H9 (cell line): ENCODE data around the gene ZNF879. TPM values are rescaled to one million over a fixed set of nuclear protein-coding genes. Genes with fewer than 3 reads are reported as not detected.

Experiments used
- DNase-seq: peaks from one replicate; pipeline ENCODE4 v3.0.0-alpha.2; 2017
- H2AFZ ChIP-seq: one replicate; pipeline ENCODE4 v1.6.1; 2013; ENCODE audit warnings: mild to moderate bottlenecking, low read length, control low read depth, moderate library complexity
- H2AK5ac ChIP-seq: 2 replicates; pipeline ENCODE4 v1.6.1; 2013; ENCODE audit warnings: low read length, control low read depth, mixed read lengths; ENCODE audit not compliant: insufficient read length
- H2BK120ac ChIP-seq: one replicate; pipeline ENCODE4 v1.6.1; 2013; ENCODE audit warnings: low read depth, mild to moderate bottlenecking, low read length, control low read depth, inconsistent platforms; ENCODE audit not compliant: poor library complexity, severe bottlenecking
- H2BK12ac ChIP-seq: 2 replicates; pipeline ENCODE4 v1.6.1; 2013; ENCODE audit warnings: low read length, control low read depth, mixed read lengths, low read depth; ENCODE audit not compliant: insufficient read length
- H2BK15ac ChIP-seq: 2 replicates; pipeline ENCODE4 v1.6.1; 2013; ENCODE audit warnings: low read depth, low read length, control low read depth
- H2BK20ac ChIP-seq: one replicate; pipeline ENCODE4 v1.6.1; 2013; ENCODE audit warnings: low read depth, mild to moderate bottlenecking, low read length, control low read depth, inconsistent platforms; ENCODE audit not compliant: poor library complexity, severe bottlenecking
- H2BK5ac ChIP-seq: 2 replicates; pipeline ENCODE4 v1.6.1; 2013; ENCODE audit warnings: low read length, control low read depth, mixed read lengths; ENCODE audit not compliant: insufficient read length
- H3K14ac ChIP-seq: 2 replicates; pipeline ENCODE4 v1.6.1; 2013; ENCODE audit warnings: low read length, control low read depth; ENCODE audit not compliant: insufficient read depth
- H3K18ac ChIP-seq: 2 replicates; pipeline ENCODE4 v1.6.1; 2013; ENCODE audit warnings: low read depth, mild to moderate bottlenecking, mixed read lengths, low read length, control low read depth; ENCODE audit not compliant: insufficient read length
- H3K23ac ChIP-seq: 2 replicates; pipeline ENCODE4 v1.6.1; 2013; ENCODE audit warnings: low read length, control low read depth, mixed read lengths, low read depth; ENCODE audit not compliant: insufficient read length
- H3K23me2 ChIP-seq: 2 replicates; pipeline ENCODE4 v1.6.1; 2013; ENCODE audit warnings: low read depth, mild to moderate bottlenecking, mixed read lengths, low read length, control low read depth; ENCODE audit not compliant: insufficient read length, poor library complexity, severe bottlenecking
- H3K27ac ChIP-seq: 2 replicates; pipeline ENCODE4 v1.5.1; 2013; ENCODE audit warnings: low read length, control low read depth, mixed read lengths, low read depth; ENCODE audit not compliant: insufficient read length
- H3K27me3 ChIP-seq: 2 replicates; pipeline ENCODE4 v1.6.1; 2013; ENCODE audit warnings: low read length, control low read depth, inconsistent platforms; ENCODE audit not compliant: insufficient read depth
- H3K4ac ChIP-seq: 2 replicates; pipeline ENCODE4 v1.6.1; 2013; ENCODE audit warnings: low read depth, mild to moderate bottlenecking, control low read depth, inconsistent platforms, low read length, moderate library complexity
- H3K4me1 ChIP-seq: 2 replicates; pipeline ENCODE4 v1.6.1; 2013; ENCODE audit warnings: low read length, control low read depth, inconsistent platforms; ENCODE audit not compliant: insufficient read depth
- H3K4me2 ChIP-seq: 2 replicates; pipeline ENCODE4 v1.6.1; 2013; ENCODE audit warnings: low read length, control low read depth, mixed read lengths; ENCODE audit not compliant: insufficient read length, insufficient read depth
- H3K56ac ChIP-seq: 2 replicates; pipeline ENCODE4 v1.6.1; 2013; ENCODE audit warnings: low read depth, mild to moderate bottlenecking, mixed read lengths, low read length, control low read depth; ENCODE audit not compliant: insufficient read length
- H3K79me1 ChIP-seq: 2 replicates; pipeline ENCODE4 v1.6.1; 2013; ENCODE audit warnings: low read depth, mild to moderate bottlenecking, moderate library complexity, low read length, control low read depth, inconsistent platforms; ENCODE audit not compliant: insufficient read depth, poor library complexity, severe bottlenecking
- H3K79me2 ChIP-seq: 2 replicates; pipeline ENCODE4 v1.6.1; 2013; ENCODE audit warnings: low read length, control low read depth, inconsistent platforms; ENCODE audit not compliant: insufficient read depth
- H3K9ac ChIP-seq: 2 replicates; pipeline ENCODE4 v1.6.1; 2013; ENCODE audit warnings: low read length, control low read depth, mixed read lengths; ENCODE audit not compliant: insufficient read length; ENCODE audit errors: extremely low read depth
- H3K9me3 ChIP-seq: one replicate; pipeline ENCODE4 v1.6.1; 2013; ENCODE audit warnings: low read depth, low read length, inconsistent platforms; ENCODE audit not compliant: control insufficient read depth
- H3T11ph ChIP-seq: one replicate; pipeline ENCODE4 v1.6.1; 2013; ENCODE audit warnings: mild to moderate bottlenecking, low read length, control low read depth, inconsistent platforms
- H4K20me1 ChIP-seq: one replicate; pipeline ENCODE4 v1.6.1; 2013; ENCODE audit not compliant: control insufficient read depth, insufficient read length, insufficient read depth
- H4K5ac ChIP-seq: 2 replicates; pipeline ENCODE4 v1.6.1; 2013; ENCODE audit warnings: low read depth, mild to moderate bottlenecking, mixed read lengths, low read length, control low read depth; ENCODE audit not compliant: insufficient read length
- H4K8ac ChIP-seq: replicated peaks from 2 replicates; pipeline ENCODE4 v1.6.1; 2013; ENCODE audit warnings: low read length, control low read depth, mixed read lengths, low read depth; ENCODE audit not compliant: insufficient read length
- H4K91ac ChIP-seq: 2 replicates; pipeline ENCODE4 v1.6.1; 2013; ENCODE audit warnings: low read depth, mild to moderate bottlenecking, moderate library complexity, mixed read lengths, low read length, control low read depth; ENCODE audit not compliant: insufficient read length
- H3K27ac Mint-ChIP-seq, 3 experiments: 2 replicates in 2 of 3; 3 replicates in 1 of 3; pipeline ENCODE4 v1.8.0; 2020 to 2021; ENCODE audit warnings: mixed read lengths in 3 of 3, mild to moderate bottlenecking in 1 of 3, moderate library complexity in 1 of 3
- H3K27me3 Mint-ChIP-seq: 2 replicates; pipeline ENCODE4 v1.8.0; 2021; ENCODE audit warnings: low read depth, mild to moderate bottlenecking, moderate library complexity, mixed read lengths
- H3K36me3 Mint-ChIP-seq, 3 experiments: 2 replicates in 2 of 3; 3 replicates in 1 of 3; pipeline ENCODE4 v1.8.0; 2020 to 2021; ENCODE audit warnings: low read depth in 3 of 3, mixed read lengths in 3 of 3; ENCODE audit not compliant: insufficient read depth in 1 of 3
- H3K4me1 Mint-ChIP-seq, 2 experiments: 2 replicates each; pipeline ENCODE4 v1.8.0; 2020; ENCODE audit warnings: mixed read lengths in 2 of 2
- H3K4me3 Mint-ChIP-seq, 2 experiments: 2 replicates in 1 of 2; 3 replicates in 1 of 2; pipeline ENCODE4 v1.8.0; 2020 to 2021; ENCODE audit warnings: mild to moderate bottlenecking in 2 of 2, mixed read lengths in 2 of 2, moderate library complexity in 1 of 2
- H3K9me3 Mint-ChIP-seq, 2 experiments: 2 replicates in 1 of 2; 3 replicates in 1 of 2; pipeline ENCODE4 v1.8.0; 2020; ENCODE audit warnings: mild to moderate bottlenecking in 2 of 2, mixed read lengths in 2 of 2, moderate library complexity in 1 of 2
- WGBS: extraction: QIAGEN DNeasy Blood & Tissue Kit; methylation state at CpG from one replicate; pipeline ENCODE4 v1.1.7; 2013; ENCODE audit warnings: missing lambda C conversion rate, low lambda C conversion rate, mixed read lengths; ENCODE audit not compliant: insufficient read length; ENCODE audit errors: extremely low coverage; 5-methylcytosine and 5-hydroxymethylcytosine counted together
- total RNA-seq: library from RNA; stranded (reverse); gene quantifications from 2 replicates; pipeline ENCODE4 v1.2.1, GENCODE V29; 2021
- TF ChIP-seq, protein P1 (sequence below): fragments of 200-600 bp; sonication (generic); conservative IDR thresholded peaks from 3 replicates; pipeline ENCODE4 v1.8.0; 2021; ENCODE audit warnings: antibody characterized with exemption, mild to moderate bottlenecking

The ZNF879 gene
- total RNA-seq, 1 experiment from 2014 or later, result 5.4 TPM

DNA sequence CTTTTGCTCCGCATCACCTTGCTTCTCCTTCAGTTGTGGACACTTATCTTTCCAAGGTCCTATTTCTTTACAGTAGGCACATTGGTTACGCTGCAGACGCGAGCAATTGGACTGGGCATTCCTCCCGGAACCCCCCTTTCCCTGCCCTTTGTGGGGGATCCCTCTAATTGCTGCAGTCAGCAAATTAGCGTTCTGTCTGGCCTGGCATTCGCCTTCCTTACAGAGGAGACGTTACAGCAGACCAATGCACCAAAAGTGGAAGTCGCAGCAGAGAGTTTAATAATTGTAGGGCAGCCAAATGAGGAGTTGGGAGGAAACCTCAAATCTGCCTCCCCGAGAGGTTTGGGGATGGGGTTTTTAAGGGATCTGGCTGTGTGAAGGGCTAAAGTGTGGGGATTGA lies 31.3 kb downstream of the ZNF879 start:
- Mint-ChIP-seq H3K4me3 (no peak overlapping the region), H3K4me1 (no peaks in the 10 kb centered on the region), H3K27ac (no peak overlapping the region; a peak in 1 of 7 replicates), H3K36me3 (peaks cover 0 to 12% (median 8%) of the 10 kb centered on the region in 3 experiments; a peak in 4 of 7 replicates), H3K27me3 (peaks cover 27% of the 10 kb centered on the region), H3K9me3 (peaks cover 60 to 71% of the 10 kb centered on the region in 2 experiments)
- H3K9me3 ChIP-seq, result peaks cover 31% of the 10 kb centered on the region
- no peak overlapping the region for H4K5ac ChIP-seq
- H3K79me2 ChIP-seq, result no peaks in the 10 kb centered on the region
- no peak overlapping the region for H3K9ac ChIP-seq
- no peak overlapping the region for H4K91ac ChIP-seq
- H3K4me1 ChIP-seq, result no peaks in the 10 kb centered on the region
- no peak overlapping the region for H3T11ph ChIP-seq
- H2AFZ ChIP-seq, result no peak overlapping the region
- no peak overlapping the region for H3K18ac ChIP-seq
- no peak overlapping the region for H3K56ac ChIP-seq
- H4K20me1 ChIP-seq, result no peaks in the 10 kb centered on the region
- WGBS, result no CpG with 5 or more reads among the region's 10 CpGs
- no peak overlapping the region for H2BK120ac ChIP-seq
- no peak overlapping the region for H3K4ac ChIP-seq
- H3K23ac ChIP-seq, result no peak overlapping the region
- no peak overlapping the region for H2BK5ac ChIP-seq
- no peak overlapping the region for H3K14ac ChIP-seq
- no peaks in the 10 kb centered on the region for H3K79me1 ChIP-seq
- H2AK5ac ChIP-seq, result no peak overlapping the region
- no peak for DNase-seq
- H2BK20ac ChIP-seq, result no peak overlapping the region
- H3K27me3 ChIP-seq, result no peaks in the 10 kb centered on the region
- no peak overlapping the region for H3K27ac ChIP-seq
- no peak overlapping the region for H3K4me2 ChIP-seq
- no peak overlapping the region for H4K8ac ChIP-seq
- no peak overlapping the region for H2BK15ac ChIP-seq
- no peaks in the 10 kb centered on the region for H3K23me2 ChIP-seq
- no peak overlapping the region for H2BK12ac ChIP-seq
- TF ChIP-seq, protein P1, sequence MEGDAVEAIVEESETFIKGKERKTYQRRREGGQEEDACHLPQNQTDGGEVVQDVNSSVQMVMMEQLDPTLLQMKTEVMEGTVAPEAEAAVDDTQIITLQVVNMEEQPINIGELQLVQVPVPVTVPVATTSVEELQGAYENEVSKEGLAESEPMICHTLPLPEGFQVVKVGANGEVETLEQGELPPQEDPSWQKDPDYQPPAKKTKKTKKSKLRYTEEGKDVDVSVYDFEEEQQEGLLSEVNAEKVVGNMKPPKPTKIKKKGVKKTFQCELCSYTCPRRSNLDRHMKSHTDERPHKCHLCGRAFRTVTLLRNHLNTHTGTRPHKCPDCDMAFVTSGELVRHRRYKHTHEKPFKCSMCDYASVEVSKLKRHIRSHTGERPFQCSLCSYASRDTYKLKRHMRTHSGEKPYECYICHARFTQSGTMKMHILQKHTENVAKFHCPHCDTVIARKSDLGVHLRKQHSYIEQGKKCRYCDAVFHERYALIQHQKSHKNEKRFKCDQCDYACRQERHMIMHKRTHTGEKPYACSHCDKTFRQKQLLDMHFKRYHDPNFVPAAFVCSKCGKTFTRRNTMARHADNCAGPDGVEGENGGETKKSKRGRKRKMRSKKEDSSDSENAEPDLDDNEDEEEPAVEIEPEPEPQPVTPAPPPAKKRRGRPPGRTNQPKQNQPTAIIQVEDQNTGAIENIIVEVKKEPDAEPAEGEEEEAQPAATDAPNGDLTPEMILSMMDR, result no peak
